Gastrocnemius medialis (tissue), 4 donors: Measurements from ENCODE around the gene ADPRHL1.

Experiments
- POLR2A ChIP-seq, 2 donors: fragments of 450-650 bp; IDR thresholded peaks; one replicate each; pipeline ENCODE4 v1.6.1; 2017; ENCODE audit warnings: antibody characterized with exemption in 2 of 2, mild to moderate bottlenecking in 2 of 2, moderate library complexity in 2 of 2
- TF ChIP-seq, protein P1 (sequence below), 5 experiments: fragments of 450-650 bp in 3 of 5; fragments of 200-600 bp in 2 of 5; sonication (generic) in 2 of 5; IDR thresholded peaks in 4 of 5; conservative IDR thresholded peaks in 1 of 5; 1 replicate in 4 of 5; 2 replicates in 1 of 5; pipeline ENCODE4 v1.5.1; 2016 to 2019; ENCODE audit warnings: antibody characterized with exemption in 5 of 5, mild to moderate bottlenecking in 3 of 5, moderate library complexity in 3 of 5

DNA sequence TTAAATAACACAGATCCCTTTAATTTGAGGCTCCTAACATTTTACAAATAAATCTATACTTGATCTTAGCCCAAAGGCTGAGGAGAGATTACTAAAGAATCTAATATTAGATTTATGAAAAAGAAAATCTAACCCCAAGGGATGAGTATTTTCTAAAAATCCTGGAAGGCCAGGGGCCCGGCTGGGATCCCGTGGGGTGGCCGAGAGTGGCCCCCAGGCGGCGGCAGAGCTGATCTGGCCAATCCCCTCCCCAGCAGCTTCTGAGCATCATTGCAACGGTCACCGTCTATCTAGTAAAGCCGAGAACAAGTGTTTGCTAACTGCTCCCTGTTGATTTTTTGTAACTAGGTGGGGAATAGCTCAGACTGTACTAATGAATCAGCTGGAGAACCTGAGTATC, 37.5 kb downstream of the ADPRHL1 start:
- TF ChIP-seq POLR2A (IDR thresholded peaks at IDR 0.05), result no peak
- TF ChIP-seq, protein P1, sequence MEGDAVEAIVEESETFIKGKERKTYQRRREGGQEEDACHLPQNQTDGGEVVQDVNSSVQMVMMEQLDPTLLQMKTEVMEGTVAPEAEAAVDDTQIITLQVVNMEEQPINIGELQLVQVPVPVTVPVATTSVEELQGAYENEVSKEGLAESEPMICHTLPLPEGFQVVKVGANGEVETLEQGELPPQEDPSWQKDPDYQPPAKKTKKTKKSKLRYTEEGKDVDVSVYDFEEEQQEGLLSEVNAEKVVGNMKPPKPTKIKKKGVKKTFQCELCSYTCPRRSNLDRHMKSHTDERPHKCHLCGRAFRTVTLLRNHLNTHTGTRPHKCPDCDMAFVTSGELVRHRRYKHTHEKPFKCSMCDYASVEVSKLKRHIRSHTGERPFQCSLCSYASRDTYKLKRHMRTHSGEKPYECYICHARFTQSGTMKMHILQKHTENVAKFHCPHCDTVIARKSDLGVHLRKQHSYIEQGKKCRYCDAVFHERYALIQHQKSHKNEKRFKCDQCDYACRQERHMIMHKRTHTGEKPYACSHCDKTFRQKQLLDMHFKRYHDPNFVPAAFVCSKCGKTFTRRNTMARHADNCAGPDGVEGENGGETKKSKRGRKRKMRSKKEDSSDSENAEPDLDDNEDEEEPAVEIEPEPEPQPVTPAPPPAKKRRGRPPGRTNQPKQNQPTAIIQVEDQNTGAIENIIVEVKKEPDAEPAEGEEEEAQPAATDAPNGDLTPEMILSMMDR (IDR thresholded peaks at IDR 0.05 in 4 of 5, conservative IDR thresholded peaks at IDR 0.05 in 1 of 5), result no peak
